Activated B cell treated with CpG ODN at 0.5 μM for 24 hours (primary cell): ENCODE results near the gene TMPRSS6. TPM values are rescaled to one million over a fixed set of nuclear protein-coding genes. Genes with fewer than 3 reads are reported as not detected.

Experiments
- ATAC-seq: fragments of 200-7000 bp; cut with Tn5 transposase; one replicate; pipeline ENCODE4 v1.10.0; 2021; ENCODE audit warnings: low read depth, mild to moderate bottlenecking, moderate library complexity
- CTCF ChIA-PET: fragments of 350-600 bp; sonication (Branson Sonifier 250); formaldehyde crosslinking; loops from one replicate; lab custom pipeline; 2021; ENCODE audit warnings: antibody characterized with exemption; lab: Charles Lee
- POLR2A ChIA-PET: fragments of 350-600 bp; sonication (Branson Sonifier 250); formaldehyde crosslinking; loops from one replicate; lab custom pipeline; 2021; ENCODE audit warnings: antibody characterized with exemption; lab: Charles Lee
- DNase-seq: peaks from one replicate; pipeline ENCODE4 v3.0.0; 2022
- H3K27ac Mint-ChIP-seq: one replicate; pipeline ENCODE4 v1.8.0; 2020; ENCODE audit warnings: mixed read lengths
- H3K27me3 Mint-ChIP-seq: one replicate; pipeline ENCODE4 v1.8.0; 2021; ENCODE audit warnings: mixed read lengths
- H3K36me3 Mint-ChIP-seq: one replicate; pipeline ENCODE4 v1.8.0; 2021; ENCODE audit warnings: low read depth, mixed read lengths
- H3K4me1 Mint-ChIP-seq: one replicate; pipeline ENCODE4 v1.8.0; 2021; ENCODE audit warnings: mixed read lengths
- H3K4me3 Mint-ChIP-seq: one replicate; pipeline ENCODE4 v1.8.0; 2020; ENCODE audit warnings: mild to moderate bottlenecking, mixed read lengths
- H3K9me3 Mint-ChIP-seq: one replicate; pipeline ENCODE4 v1.8.0; 2020; ENCODE audit warnings: mixed read lengths
- CTCF ChIP-seq: fragments of 200-600 bp; IDR thresholded peaks from one replicate; pipeline ENCODE4 v1.8.0; 2022; ENCODE audit warnings: antibody characterized with exemption, mild to moderate bottlenecking
- intact Hi-C: fragments of 100-400 bp; cut with micrococcal nuclease; formaldehyde crosslinking; loops from one replicate; pipeline ENCODE4 v1.15.1; 2024
- total RNA-seq: library from RNA; stranded (reverse); gene quantifications from 2 replicates; pipeline ENCODE4 v1.2.3, GENCODE V29; 2022

TMPRSS6 gene
- total RNA-seq, 1 donor from 2014 or later = 5.4 TPM

DNA sequence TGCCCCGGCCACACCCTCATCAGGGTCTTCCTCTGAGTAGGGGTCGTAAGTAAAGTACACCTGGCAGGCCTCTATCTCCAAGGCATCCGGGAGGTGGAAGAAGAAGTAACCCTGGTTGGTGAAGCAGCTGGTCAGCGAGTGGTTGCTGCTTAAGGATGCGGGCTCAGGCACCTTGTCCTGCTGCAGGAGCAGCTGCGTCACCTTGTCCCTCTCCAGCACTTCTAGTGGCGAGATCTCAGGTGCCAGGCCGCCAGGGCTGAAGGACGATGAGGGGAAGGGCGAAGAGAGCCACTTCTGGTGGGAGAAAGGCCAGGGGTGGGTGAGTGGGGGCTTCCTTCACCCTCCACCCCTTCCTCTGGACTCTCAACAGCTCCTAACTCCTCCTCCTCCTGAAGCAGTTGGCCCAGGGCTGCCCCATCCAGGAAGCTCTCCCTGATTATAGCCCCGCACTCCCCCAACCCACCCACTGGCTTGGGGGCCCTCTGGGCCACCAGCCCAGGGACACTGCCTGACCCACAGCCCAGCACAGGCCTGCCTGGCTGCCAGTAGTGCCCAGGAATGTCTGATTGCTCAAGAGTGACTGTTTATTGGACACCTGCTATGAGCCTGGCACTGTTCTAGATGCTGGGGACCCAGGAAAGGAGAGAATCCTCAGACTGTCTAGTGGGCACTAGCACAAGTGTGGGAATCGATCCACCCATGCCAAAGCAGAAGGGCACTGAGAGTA, 19.2 kb upstream of the TMPRSS6 start:
- POLR2A ChIA-PET = no interaction called here
- CTCF ChIA-PET = interaction anchor here (0.9 kb wide), 1 partner anchor 11 kb away, joined by 3 read pairs; no protein-coding TSS in a partner anchor
- H3K4me3 Mint-ChIP-seq = no peak overlapping the region
- H3K9me3 Mint-ChIP-seq = no peaks in the 10 kb centered on the region
- H3K27ac Mint-ChIP-seq = no peak overlapping the region
- ATAC-seq (no peak), DNase-seq (no peak)
- no peaks in the 10 kb centered on the region for H3K27me3 Mint-ChIP-seq
- H3K4me1 Mint-ChIP-seq = peaks cover 9% of the 10 kb centered on the region
- no peaks in the 10 kb centered on the region for H3K36me3 Mint-ChIP-seq
- intact Hi-C loops = no loop called here
- no peak for TF ChIP-seq CTCF

- intact Hi-C loops = loop anchor here (1.0 kb wide), 1 partner anchor 39 kb away; no protein-coding TSS in a partner anchor
- H3K4me1 Mint-ChIP-seq = peaks cover 19% of the 10 kb centered on the region
- POLR2A ChIA-PET = interaction anchor here (1.4 kb wide), 1 partner anchor 70 kb away, joined by 5 read pairs; no protein-coding TSS in a partner anchor
Observed at GRCh38 chr22:37127350-37127878, 17.9 kb upstream of the TMPRSS6 start.

DNA sequence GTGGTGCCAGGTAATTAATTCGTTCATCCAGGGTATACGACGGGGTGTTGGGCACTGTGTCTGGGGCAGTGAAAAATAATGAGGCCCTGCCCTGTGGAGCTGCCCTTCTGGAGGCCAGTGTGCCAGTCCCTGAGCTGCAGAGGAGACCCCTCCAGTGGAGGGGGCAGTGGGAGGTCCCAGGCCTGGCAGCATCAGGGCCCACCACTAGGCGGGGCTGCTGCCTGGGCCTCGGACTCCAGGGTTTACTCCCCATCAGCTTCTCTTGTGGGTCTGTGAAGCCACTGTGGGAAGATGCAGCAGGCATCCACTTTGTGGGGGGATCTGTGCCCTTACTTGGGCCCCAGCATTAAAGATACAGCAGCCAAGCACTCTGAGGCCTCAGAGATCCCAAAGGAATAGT, 17.4 kb upstream of the TMPRSS6 start:
- DNase-seq (no peak), ATAC-seq (no peak)
- Mint-ChIP-seq H3K4me3 (no peak overlapping the region), H3K9me3 (no peaks in the 10 kb centered on the region), H3K36me3 (no peaks in the 10 kb centered on the region), H3K27me3 (no peaks in the 10 kb centered on the region), H3K4me1 (peaks cover 24% of the 10 kb centered on the region), H3K27ac (no peak overlapping the region)
- TF ChIP-seq CTCF = no peak
- CTCF ChIA-PET = interaction anchor here (1.4 to 1.6 kb wide), 2 partner anchors 38 to 67 kb away, joined by 3 to 6 read pairs; no protein-coding TSS in a partner anchor
- POLR2A ChIA-PET = interaction anchor here (0.6 to 1.4 kb wide), 2 partner anchors 41 to 71 kb away, joined by 5 to 7 read pairs; no protein-coding TSS in a partner anchor
- intact Hi-C loops = loop anchor here (1.0 kb wide), 1 partner anchor 39 kb away; no protein-coding TSS in a partner anchor

More at GRCh38 chr22:37127350-37127878, 17.9 kb upstream of the TMPRSS6 start:
- Mint-ChIP-seq H3K27me3 (no peaks in the 10 kb centered on the region), H3K36me3 (no peaks in the 10 kb centered on the region), H3K27ac (no peak overlapping the region), H3K9me3 (no peaks in the 10 kb centered on the region), H3K4me3 (no peak overlapping the region)
- ATAC-seq (no peak), DNase-seq (no peak)
- no peak for TF ChIP-seq CTCF
- CTCF ChIA-PET = interaction anchor here (1.4 to 1.6 kb wide), 2 partner anchors 39 to 66 kb away, joined by 3 to 6 read pairs; no protein-coding TSS in a partner anchor

DNA sequence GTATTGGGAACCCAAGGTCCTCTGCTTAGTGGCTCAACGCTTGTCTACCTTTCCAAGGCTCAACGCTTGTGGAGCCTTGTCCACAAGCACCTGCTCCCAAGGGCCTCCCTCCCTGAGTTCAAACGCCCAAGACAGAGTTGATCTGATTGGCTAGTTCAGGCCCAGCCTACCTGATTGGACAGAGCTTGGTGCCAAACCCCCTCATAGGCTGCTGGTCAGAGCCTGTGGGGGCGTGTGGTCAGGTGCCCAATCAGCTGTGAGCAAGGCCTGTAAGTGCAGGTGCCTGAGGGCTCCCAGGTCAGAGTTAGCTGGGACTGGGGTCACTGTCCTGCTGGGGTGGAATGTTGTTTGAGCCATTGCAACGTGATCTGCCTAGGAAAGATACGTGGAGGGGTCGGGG, 16.9 kb upstream of the TMPRSS6 start:
- CTCF ChIA-PET = interaction anchor here (1.4 to 1.6 kb wide), 2 partner anchors 38 to 67 kb away, joined by 3 to 6 read pairs; no protein-coding TSS in a partner anchor
- Mint-ChIP-seq H3K27ac (no peak overlapping the region), H3K4me1 (peaks cover 27% of the 10 kb centered on the region), H3K9me3 (no peaks in the 10 kb centered on the region), H3K4me3 (no peak overlapping the region), H3K36me3 (no peaks in the 10 kb centered on the region), H3K27me3 (no peaks in the 10 kb centered on the region)
- intact Hi-C loops = no loop called here
- ATAC-seq (no peak), DNase-seq (no peak)
- no peak for TF ChIP-seq CTCF
- POLR2A ChIA-PET = interaction anchor here (0.6 to 1.4 kb wide), 2 partner anchors 41 to 71 kb away, joined by 5 to 7 read pairs; no protein-coding TSS in a partner anchor
